SU-DHL-6 (cell line): Measurements from ENCODE around the gene SAMD1.

ENCODE experiments used
- H2AFZ ChIP-seq: fragments of 200-600 bp; sonication (generic); 2 replicates; pipeline ENCODE4 v1.6.1; 2014; ENCODE audit warnings: low read depth, mild to moderate bottlenecking, moderate library complexity, mixed read lengths, antibody characterized with exemption, low read length; ENCODE audit not compliant: severe bottlenecking
- H3F3A ChIP-seq: fragments of 200-600 bp; shearing (Covaris generic); 2 replicates; pipeline ENCODE4 v1.6.0; 2016; ENCODE audit warnings: antibody characterized with exemption, mild to moderate bottlenecking; ENCODE audit not compliant: insufficient read depth
- H3K27ac ChIP-seq: fragments of 200-600 bp; sonication (generic); 2 replicates; pipeline ENCODE4 v1.5.1; 2016; ENCODE audit warnings: low read depth, mild to moderate bottlenecking, low read length, moderate library complexity, mixed read lengths
- H3K27me3 ChIP-seq: fragments of 200-600 bp; sonication (generic), shearing (Covaris generic); 2 replicates; pipeline ENCODE4 v1.6.0; 2014; ENCODE audit warnings: mild to moderate bottlenecking, low read length
- H3K36me3 ChIP-seq: fragments of 200-600 bp; sonication (generic); 2 replicates; pipeline ENCODE4 v1.6.1; 2014; ENCODE audit warnings: mild to moderate bottlenecking, low read length, mixed read lengths
- H3K4me2 ChIP-seq: fragments of 300-600, 200-600 bp; shearing (Covaris generic), sonication (generic); 2 replicates; pipeline ENCODE4 v1.6.0; 2014; ENCODE audit warnings: low read length, low read depth, mild to moderate bottlenecking; ENCODE audit not compliant: poor library complexity, severe bottlenecking
- H3K4me3 ChIP-seq: fragments of 200-600 bp; sonication (generic); 2 replicates; pipeline ENCODE4 v1.5.1; 2014; ENCODE audit warnings: antibody characterized with exemption, low read length, mild to moderate bottlenecking, mixed read lengths; ENCODE audit not compliant: insufficient read depth, poor library complexity, severe bottlenecking
- H3K79me2 ChIP-seq: fragments of 200-600 bp; sonication (generic); 2 replicates; pipeline ENCODE4 v1.6.1; 2014; ENCODE audit warnings: mild to moderate bottlenecking, low read length, moderate library complexity; ENCODE audit not compliant: insufficient read depth
- H3K9ac ChIP-seq: fragments of 200-600 bp; sonication (generic); 2 replicates; pipeline ENCODE4 v1.7.0; 2014; ENCODE audit warnings: mild to moderate bottlenecking, low read length
- H3K9me2 ChIP-seq: fragments of 200-600 bp; sonication (generic); replicated peaks from 2 replicates; pipeline ENCODE4 v1.6.1; 2014; ENCODE audit warnings: low read length; ENCODE audit not compliant: insufficient read depth
- H3K9me3 ChIP-seq: fragments of 200-600 bp; sonication (generic); 2 replicates; pipeline ENCODE4 v1.6.1; 2014; ENCODE audit warnings: low read length, mixed read lengths; ENCODE audit not compliant: insufficient read depth
- H4K20me1 ChIP-seq: fragments of 200-600 bp; sonication (generic); 2 replicates; pipeline ENCODE4 v1.6.1; 2014; ENCODE audit warnings: low read depth, mild to moderate bottlenecking, antibody characterized with exemption, low read length, moderate library complexity, mixed read lengths
- CTCF ChIP-seq: fragments of 200-600 bp; sonication (generic); IDR thresholded peaks from one replicate; pipeline ENCODE4 v1.5.1; 2017; ENCODE audit warnings: antibody characterized with exemption, mild to moderate bottlenecking, low read length, moderate library complexity; ENCODE audit not compliant: insufficient read depth, poor library complexity, severe bottlenecking
- EZH2phosphoT487 ChIP-seq: fragments of 200-600 bp; sonication (generic), shearing (Covaris generic); conservative IDR thresholded peaks from 2 replicates; pipeline ENCODE4 v1.6.1; 2018; ENCODE audit warnings: mild to moderate bottlenecking, antibody characterized with exemption, low read length, moderate library complexity, mixed read lengths

SAMD1 gene

DNA sequence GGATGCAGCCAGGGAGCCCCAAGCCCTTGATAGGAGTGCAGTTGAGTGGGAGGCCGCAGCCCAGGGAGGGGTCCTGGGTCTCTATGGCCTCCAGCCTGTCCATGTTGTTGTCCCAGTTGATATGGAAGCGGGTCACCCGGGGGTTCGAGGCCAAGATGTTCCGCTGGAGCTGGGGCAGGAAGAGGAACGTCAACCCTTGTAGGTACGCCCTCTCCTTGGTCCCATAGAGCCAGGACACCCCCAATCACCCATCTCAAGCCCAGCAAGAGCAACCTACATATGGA lies 29.9 kb upstream of the SAMD1 start:
- H3K27me3 ChIP-seq: no peaks in the 10 kb centered on the region
- H3K4me3 ChIP-seq: no peak overlapping the region
- no peak overlapping the region for H3K9ac ChIP-seq
- H3K9me3 ChIP-seq: no peaks in the 10 kb centered on the region
- H3K9me2 ChIP-seq: no peaks in the 10 kb centered on the region
- TF ChIP-seq CTCF (no peak), EZH2phosphoT487 (no peak)
- 0 out of 2 replicates have a peak, but pooled peaks cover 3% of the 10 kb centered on the region for H4K20me1 ChIP-seq
- H3F3A ChIP-seq: peaks cover 31% of the 10 kb centered on the region
- H2AFZ ChIP-seq: no peak overlapping the region
- no peaks in the 10 kb centered on the region for H3K36me3 ChIP-seq
- H3K4me2 ChIP-seq: no peak overlapping the region
- H3K79me2 ChIP-seq: peaks cover 17% of the 10 kb centered on the region
- no peak overlapping the region for H3K27ac ChIP-seq

- no peaks in the 10 kb centered on the region for H3K9me2 ChIP-seq
- no peak overlapping the region for H2AFZ ChIP-seq
- no peak overlapping the region for H3K4me3 ChIP-seq
- H3K27ac ChIP-seq: no peak overlapping the region
- no peaks in the 10 kb centered on the region for H3K27me3 ChIP-seq
- H3F3A ChIP-seq: peaks cover 31% of the 10 kb centered on the region
- H3K4me2 ChIP-seq: no peak overlapping the region
- H3K79me2 ChIP-seq: peaks cover 19% of the 10 kb centered on the region
- TF ChIP-seq EZH2phosphoT487 (no peak), CTCF (no peak)
- H3K9me3 ChIP-seq: no peaks in the 10 kb centered on the region
- no peaks in the 10 kb centered on the region for H3K36me3 ChIP-seq
- H3K9ac ChIP-seq: no peak overlapping the region
- H4K20me1 ChIP-seq: 0 out of 2 replicates have a peak, but pooled peaks cover 3% of the 10 kb centered on the region
Measured at GRCh38 chr19:14119644-14120496, 29.3 kb upstream of the SAMD1 start.

GRCh38 chr19:14119146-14119545 lies 28.6 kb upstream of the SAMD1 start:
- H3K9ac ChIP-seq: peak overlapping the region; percentile 65; the same call in 1 of the 2 replicates
- TF ChIP-seq EZH2phosphoT487: no peak
- TF ChIP-seq CTCF: no peak
- H3F3A ChIP-seq: peaks cover 31% of the 10 kb centered on the region
- H3K9me2 ChIP-seq: no peaks in the 10 kb centered on the region
- no peaks in the 10 kb centered on the region for H3K27me3 ChIP-seq
- H3K36me3 ChIP-seq: no peaks in the 10 kb centered on the region
- no peaks in the 10 kb centered on the region for H3K9me3 ChIP-seq
- H2AFZ ChIP-seq: no peak overlapping the region
- peak overlapping the region; percentile 38 for H3K27ac ChIP-seq
- H3K4me3 ChIP-seq: no peak overlapping the region
- peaks cover 19% of the 10 kb centered on the region for H3K79me2 ChIP-seq
- 0 out of 2 replicates have a peak, but pooled peaks cover 3% of the 10 kb centered on the region for H4K20me1 ChIP-seq
- H3K4me2 ChIP-seq: peak overlapping the region; percentile 59
